Stomach smooth muscle (tissue), 2 donors: ENCODE measurements around the gene GALR1.

Source experiments
- H3K27ac ChIP-seq: one replicate; pipeline ENCODE4 v1.7.0; 2013; ENCODE audit warnings: mild to moderate bottlenecking, low read length, inconsistent platforms
- H3K27me3 ChIP-seq, 2 donors: one replicate each; pipeline ENCODE4 v1.7.0; 2013; ENCODE audit warnings: low read length in 2 of 2; ENCODE audit not compliant: insufficient read depth in 2 of 2, control insufficient read depth in 1 of 2
- H3K36me3 ChIP-seq, 2 donors: one replicate each; pipeline ENCODE4 v1.7.0; 2013; ENCODE audit warnings: low read length in 2 of 2; ENCODE audit not compliant: control insufficient read depth in 2 of 2, insufficient read depth in 2 of 2
- H3K4me1 ChIP-seq: one replicate; pipeline ENCODE4 v1.7.0; 2013; ENCODE audit warnings: low read length; ENCODE audit not compliant: control insufficient read depth, insufficient read depth
- H3K4me3 ChIP-seq, 2 donors: one replicate each; pipeline ENCODE4 v1.7.0; 2013; ENCODE audit warnings: low read length in 2 of 2
- H3K9ac ChIP-seq, 2 donors: one replicate each; pipeline ENCODE4 v1.7.0; 2013; ENCODE audit warnings: low read length in 2 of 2, mild to moderate bottlenecking in 1 of 2
- H3K9me3 ChIP-seq, 2 donors: one replicate each; pipeline ENCODE4 v1.7.0; 2013; ENCODE audit warnings: low read length in 2 of 2; ENCODE audit not compliant: control insufficient read depth in 2 of 2
- donor health status: healthy.
- donor health status: Pancreatic carcinoma.

GALR1 gene

GRCh38 chr18:77316641-77317040, 67.0 kb downstream of the GALR1 start:
- Histone ChIP-seq H3K4me1 (peaks cover 8% of the 10 kb centered on the region), H3K27me3 (peaks cover 0 to 6% of the 10 kb centered on the region in 2 donors), H3K36me3 (no peaks in the 10 kb centered on the region), H3K9me3 (no peaks in the 10 kb centered on the region), H3K27ac (no peak overlapping the region), H3K9ac (no peak overlapping the region), H3K4me3 (no peak overlapping the region)

- H3K36me3 ChIP-seq: no peaks in the 10 kb centered on the region
- H3K9me3 ChIP-seq: no peaks in the 10 kb centered on the region
- H3K4me3 ChIP-seq: no peak overlapping the region
- peaks cover 0 to 8% of the 10 kb centered on the region in 2 donors for H3K27me3 ChIP-seq
- H3K27ac ChIP-seq: no peak overlapping the region
- no peak overlapping the region for H3K9ac ChIP-seq
- H3K4me1 ChIP-seq: peaks cover 8% of the 10 kb centered on the region
Observed at GRCh38 chr18:77320971-77321559, 71.4 kb downstream of the GALR1 start.

GRCh38 chr18:77321823-77322805, 72.5 kb downstream of the GALR1 start:
- H3K9me3 ChIP-seq: no peaks in the 10 kb centered on the region
- no peak overlapping the region for H3K4me3 ChIP-seq
- no peak overlapping the region for H3K9ac ChIP-seq
- no peak overlapping the region for H3K27ac ChIP-seq
- H3K36me3 ChIP-seq: no peaks in the 10 kb centered on the region
- H3K4me1 ChIP-seq: peaks cover 8% of the 10 kb centered on the region
- peaks cover 0 to 8% of the 10 kb centered on the region in 2 donors for H3K27me3 ChIP-seq

DNA sequence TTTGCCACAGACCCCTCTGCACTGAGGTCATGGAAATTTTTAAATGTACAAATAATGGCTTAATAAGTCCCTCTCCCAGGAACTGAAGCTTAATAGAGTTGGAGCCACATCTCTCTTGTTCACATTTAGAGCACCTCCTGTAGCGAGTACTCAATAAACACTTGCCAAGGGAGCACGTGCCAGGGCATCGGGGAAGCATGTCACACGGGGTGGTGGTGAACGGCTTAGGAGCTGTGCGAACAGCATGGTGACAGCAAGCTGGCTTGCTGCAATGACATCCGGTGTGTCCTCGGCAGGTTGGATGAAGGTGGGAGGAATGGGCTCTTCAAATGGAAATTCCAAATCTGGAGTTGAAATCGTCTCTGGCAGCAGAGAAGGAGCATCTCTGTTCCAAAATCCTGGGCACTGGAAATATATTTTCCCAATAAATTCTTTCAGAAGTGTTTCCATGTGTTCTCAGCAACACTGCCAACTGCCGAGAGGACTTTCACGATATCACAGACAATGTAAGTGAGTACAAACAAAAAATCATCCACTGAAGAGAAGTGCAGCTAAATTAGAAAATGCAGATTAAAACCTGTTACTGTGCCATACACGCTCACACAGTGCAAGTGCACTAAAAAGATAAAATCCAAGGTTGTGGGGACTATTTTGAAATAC, 74.1 kb downstream of the GALR1 start:
- no peak overlapping the region for H3K27ac ChIP-seq

More for the DNA sequence above, 74.1 kb downstream of the GALR1 start:
- H3K27me3 ChIP-seq: peaks cover 0 to 8% of the 10 kb centered on the region in 2 donors
- H3K9me3 ChIP-seq: no peaks in the 10 kb centered on the region
- no peak overlapping the region for H3K4me3 ChIP-seq
- no peak overlapping the region for H3K9ac ChIP-seq
- H3K36me3 ChIP-seq: no peaks in the 10 kb centered on the region
- H3K4me1 ChIP-seq: peaks cover 8% of the 10 kb centered on the region
